NOMO-1 treated with DMSO at 0.1 percent for 48 hours (cell line): Measurements from ENCODE around the gene CYP27B1.

Experiments
- DNase-seq: peaks from one replicate; lab custom pipeline; 2025; ENCODE audit not compliant: unreplicated experiment; lab: John Stamatoyannopoulos, UW

CYP27B1 gene

GRCh38 chr12:57736741-57737466 lies 30.0 kb downstream of the CYP27B1 start:
- DNase-seq: no peak

GRCh38 chr12:57735952-57736740 lies 30.7 kb downstream of the CYP27B1 start:
- no peak for DNase-seq

- DNase-seq: no peak
These were observed 31.6 kb downstream of the CYP27B1 start for GRCh38 chr12:57735198-57735855.

- no peak for DNase-seq
These were observed 32.3 kb downstream of the CYP27B1 start for GRCh38 chr12:57734591-57734990.

- no peak for DNase-seq
These were observed 33.0 kb downstream of the CYP27B1 start for GRCh38 chr12:57733928-57734327.

GRCh38 chr12:57732726-57733593 lies 33.9 kb downstream of the CYP27B1 start:
- no peak for DNase-seq

- DNase-seq: no peak
These were observed 34.6 kb downstream of the CYP27B1 start for GRCh38 chr12:57732270-57732669.

- DNase-seq: no peak
These were observed 35.3 kb downstream of the CYP27B1 start for GRCh38 chr12:57731411-57732080.

GRCh38 chr12:57730336-57731067 lies 36.4 kb downstream of the CYP27B1 start:
- DNase-seq: no peak

- DNase-seq: no peak
These were observed 37.5 kb downstream of the CYP27B1 start for GRCh38 chr12:57729321-57729844.

- DNase-seq: no peak
These were observed 39.0 kb downstream of the CYP27B1 start for GRCh38 chr12:57727758-57728395.

- no peak for DNase-seq
These were observed 39.8 kb downstream of the CYP27B1 start for GRCh38 chr12:57726884-57727757.

- DNase-seq: no peak
These were observed 40.6 kb downstream of the CYP27B1 start for GRCh38 chr12:57726151-57726883.

GRCh38 chr12:57725851-57726150 lies 41.1 kb downstream of the CYP27B1 start:
- DNase-seq: no peak

GRCh38 chr12:57724936-57725740 lies 41.7 kb downstream of the CYP27B1 start:
- no peak for DNase-seq

- no peak for DNase-seq
These were observed 42.6 kb downstream of the CYP27B1 start for GRCh38 chr12:57724003-57724935.
